Mesenteric fat pad (tissue), 1 donor: ENCODE results near the gene RAET1G. TPM values are rescaled to one million over a fixed set of nuclear protein-coding genes. Genes with fewer than 3 reads are reported as not detected.

ENCODE experiments used
- DNase-seq: peaks from one replicate; pipeline ENCODE4 v3.0.0-alpha.2; 2020; ENCODE audit warnings: low spot score
- total RNA-seq: library from RNA; stranded (reverse); fragmentation: NEBNext Ultra II Directional; extraction: Animal tissue kit (Norgen Biotek cat#: 25700); gene quantifications from one replicate; pipeline ENCODE4 v1.2.1, GENCODE V29; 2021
- donor health status: DM: yes; HTN: yes; CAD: no.

RAET1G gene
- total RNA-seq, 1 donor from 2014 or later: 0.51 TPM

DNA sequence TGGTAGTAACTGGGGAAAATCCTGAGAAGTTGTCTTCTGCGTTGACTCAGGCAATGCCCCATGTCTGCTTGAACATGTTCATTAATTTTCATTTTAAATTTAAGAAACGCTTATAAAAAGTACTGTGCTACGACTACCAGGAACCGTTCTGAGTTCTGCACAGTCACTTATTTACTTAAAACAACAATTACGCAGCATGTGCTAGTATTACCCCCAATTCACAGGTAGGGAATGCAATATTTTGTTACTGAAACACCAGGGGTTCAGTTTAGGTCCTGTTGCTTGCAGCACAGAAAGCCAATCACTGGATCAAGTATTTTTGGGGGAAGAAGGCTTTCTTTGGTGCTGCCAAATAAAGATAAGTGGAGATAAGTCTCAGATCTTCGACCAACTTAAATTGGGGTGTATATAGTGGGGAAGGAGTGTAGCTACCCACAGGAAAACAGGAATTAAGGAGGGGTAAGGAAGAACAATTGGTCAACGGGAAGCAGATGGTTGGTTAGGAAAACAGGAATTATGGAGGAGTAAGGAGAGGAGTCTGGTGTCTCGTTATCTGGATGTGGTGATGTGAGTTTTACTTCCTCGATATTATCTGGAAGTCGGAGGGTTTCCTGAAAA, 53.5 kb downstream of the RAET1G start:
- DNase-seq: no peak

DNA sequence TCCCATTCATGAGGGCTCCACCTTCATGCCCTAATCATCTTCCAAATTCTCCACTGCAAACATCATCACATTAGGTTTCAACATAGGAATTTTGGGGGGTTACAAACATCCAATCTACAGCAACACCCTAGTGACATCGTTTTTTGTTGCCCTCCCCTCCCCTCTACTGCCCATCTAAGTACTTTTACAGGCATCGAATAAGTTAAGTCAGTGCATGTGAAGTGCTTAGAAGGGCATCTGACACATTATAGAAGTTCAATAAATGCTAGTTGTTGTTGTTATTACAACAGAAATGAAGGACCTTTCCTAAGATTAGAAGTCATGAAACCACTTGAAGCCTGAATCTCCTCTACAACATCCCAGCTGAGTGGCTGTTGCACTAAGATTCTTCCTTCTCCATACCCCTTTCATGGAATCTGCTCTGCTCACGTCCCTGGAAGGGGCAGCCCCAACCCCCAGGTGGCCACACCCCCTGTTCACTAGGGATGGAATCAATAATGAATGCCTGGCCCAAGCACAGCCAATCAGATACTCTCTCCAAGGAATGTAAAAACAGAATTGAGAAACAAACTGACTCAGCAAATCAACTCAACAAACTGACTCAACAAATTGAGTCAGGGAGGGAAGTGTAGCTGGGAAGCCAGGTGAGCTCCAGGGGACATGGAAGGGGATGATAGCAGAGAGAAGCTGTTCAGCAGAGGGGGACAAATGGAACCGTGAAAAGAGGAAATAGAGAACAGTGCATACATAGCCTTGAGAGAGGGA, 54.9 kb downstream of the RAET1G start:
- DNase-seq: no peak

Other genes with a start within 250 kb of the RAET1G start
- 25.7 TPM for gene LATS1, start 205.0 kb downstream of the RAET1G start, total RNA-seq
- 29.9 TPM for gene NUP43, start 176.6 kb downstream of the RAET1G start, total RNA-seq
- gene PCMT1, start 173.4 kb downstream of the RAET1G start, total RNA-seq: 78.7 TPM
- 24.2 TPM for gene LRP11, start 58.8 kb downstream of the RAET1G start, total RNA-seq
- 0.29 TPM for gene RAET1E, start 25.0 kb downstream of the RAET1G start, total RNA-seq
- 0.96 TPM for gene ULBP2, start 18.9 kb upstream of the RAET1G start, total RNA-seq
- gene ULBP1, start 40.8 kb upstream of the RAET1G start, total RNA-seq: 0.19 TPM
- not detected for gene RAET1L, start 102.4 kb upstream of the RAET1G start, total RNA-seq
- 3.0 TPM for gene ULBP3, start 146.0 kb upstream of the RAET1G start, total RNA-seq
- gene PPP1R14C, start 219.9 kb upstream of the RAET1G start, total RNA-seq: 0.26 TPM